ENCODE measurements around the gene TRPV2.
"Not testable (repeated sequence)": the region's sequence is repeated elsewhere in the genome, so short reads cannot be mapped to it uniquely, and the experiment has no call there.

Gene TRPV2

DNA sequence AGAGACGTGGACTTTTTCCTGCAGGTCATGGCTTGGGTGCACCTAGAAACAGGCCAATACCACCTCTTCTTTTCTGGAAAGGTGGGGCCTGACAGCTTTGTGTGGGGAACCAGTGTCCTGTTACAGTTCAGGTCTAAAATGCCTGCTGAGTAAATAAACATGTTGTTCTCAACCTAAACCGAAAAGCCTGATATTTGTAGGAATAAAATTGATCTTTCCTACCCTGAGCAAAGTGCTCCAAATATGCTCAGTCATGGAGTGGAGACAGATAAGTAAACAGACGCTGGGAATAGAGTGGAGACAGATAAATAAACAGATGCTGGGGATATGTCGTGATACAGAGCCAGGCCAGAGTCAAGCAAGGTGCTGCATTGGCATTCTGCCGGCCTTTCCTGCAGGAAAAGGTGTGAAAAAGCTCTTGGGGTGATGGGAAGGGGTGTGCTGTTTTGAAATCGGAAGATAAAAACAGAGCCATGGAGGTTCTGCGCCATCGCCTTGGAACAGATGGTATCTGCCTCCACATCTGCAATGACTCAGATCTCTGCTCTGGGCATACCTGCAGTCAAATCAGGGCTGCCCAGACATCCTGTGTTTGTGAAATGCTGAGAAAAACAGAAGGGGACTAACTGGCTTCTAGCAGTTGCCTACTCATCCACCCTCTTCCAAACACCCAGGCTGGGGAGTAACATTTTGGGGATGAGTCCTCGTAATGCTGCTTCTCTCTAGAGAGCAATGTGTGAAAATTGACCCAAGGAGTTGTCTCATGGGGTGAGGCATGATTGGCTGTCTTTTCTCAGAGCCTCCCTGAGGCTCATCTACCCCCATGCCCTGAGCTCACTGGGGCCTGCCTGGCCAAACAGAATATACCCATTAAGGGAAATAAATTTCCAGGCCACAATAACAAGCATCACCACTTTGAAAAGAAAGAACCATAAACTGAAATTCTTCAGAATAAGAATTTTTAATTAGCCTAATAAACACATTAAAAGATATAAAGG lies 16.8 kb upstream of the TRPV2 start:
- Histone ChIP-seq H3F3A (ENCODE audit: control insufficient read depth, insufficient read depth) (no peaks in the 10 kb centered on the region), H3K4me2 (ENCODE audit: low read length) (peak overlapping the region; percentile 50), H3K27me3 (ENCODE audit: control insufficient read depth, low read length) (no peaks in the 10 kb centered on the region), H3K9me2 (replicated peaks; ENCODE audit: control insufficient read depth, low read length) (no peaks in the 10 kb centered on the region), H3K4me3 (ENCODE audit: low read length) (peak overlapping the region; percentile 24; the same call in 1 of the 2 replicates), H3K79me2 (ENCODE audit: control insufficient read depth, low read length) (no peaks in the 10 kb centered on the region), H3K27ac (ENCODE audit: low read depth, low read length) (no peak overlapping the region), H3K9me3 (ENCODE audit: control insufficient read depth, insufficient read depth, low read length) (no peaks in the 10 kb centered on the region), H4K20me1 (ENCODE audit: control insufficient read depth, insufficient read depth, low read depth, low read length) (no peaks in the 10 kb centered on the region), H3K36me3 (ENCODE audit: control insufficient read depth, low read length) (no peaks in the 10 kb centered on the region), H3K4me1 (ENCODE audit: control insufficient read depth, low read length) (peaks cover 18% of the 10 kb centered on the region)
- TF ChIP-seq, protein P1, sequence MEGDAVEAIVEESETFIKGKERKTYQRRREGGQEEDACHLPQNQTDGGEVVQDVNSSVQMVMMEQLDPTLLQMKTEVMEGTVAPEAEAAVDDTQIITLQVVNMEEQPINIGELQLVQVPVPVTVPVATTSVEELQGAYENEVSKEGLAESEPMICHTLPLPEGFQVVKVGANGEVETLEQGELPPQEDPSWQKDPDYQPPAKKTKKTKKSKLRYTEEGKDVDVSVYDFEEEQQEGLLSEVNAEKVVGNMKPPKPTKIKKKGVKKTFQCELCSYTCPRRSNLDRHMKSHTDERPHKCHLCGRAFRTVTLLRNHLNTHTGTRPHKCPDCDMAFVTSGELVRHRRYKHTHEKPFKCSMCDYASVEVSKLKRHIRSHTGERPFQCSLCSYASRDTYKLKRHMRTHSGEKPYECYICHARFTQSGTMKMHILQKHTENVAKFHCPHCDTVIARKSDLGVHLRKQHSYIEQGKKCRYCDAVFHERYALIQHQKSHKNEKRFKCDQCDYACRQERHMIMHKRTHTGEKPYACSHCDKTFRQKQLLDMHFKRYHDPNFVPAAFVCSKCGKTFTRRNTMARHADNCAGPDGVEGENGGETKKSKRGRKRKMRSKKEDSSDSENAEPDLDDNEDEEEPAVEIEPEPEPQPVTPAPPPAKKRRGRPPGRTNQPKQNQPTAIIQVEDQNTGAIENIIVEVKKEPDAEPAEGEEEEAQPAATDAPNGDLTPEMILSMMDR (IDR thresholded peaks at IDR 0.05; ENCODE audit: low read depth, low read length, poor library complexity, severe bottlenecking), result no peak
- TF ChIP-seq EZH2phosphoT487 (IDR thresholded peaks at IDR 0.05; ENCODE audit: borderline replicate concordance, low read length), result no peak

DNA sequence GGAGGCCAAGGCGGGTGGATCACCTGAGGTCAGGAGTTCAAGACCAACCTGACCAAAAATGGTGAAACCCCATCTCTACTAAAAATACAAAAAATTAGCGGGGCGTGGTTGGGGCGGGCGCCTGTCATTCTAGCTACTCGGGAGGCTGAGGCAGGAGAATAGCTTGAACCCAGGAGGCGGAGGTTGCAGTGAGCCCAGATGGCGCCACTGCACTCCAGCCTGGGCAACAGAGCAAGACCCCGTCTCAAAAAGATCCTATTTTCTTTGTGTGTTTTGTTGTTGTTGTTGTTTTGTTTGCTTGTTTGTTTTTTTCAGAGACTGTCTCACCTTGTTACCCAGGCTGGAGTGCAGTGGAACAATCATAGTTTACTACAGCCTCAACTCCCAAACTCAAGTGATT lies 11.5 kb upstream of the TRPV2 start:
- not testable (repeated sequence) for H3K27ac ChIP-seq (ENCODE audit: low read depth, low read length); H3K36me3 ChIP-seq (ENCODE audit: control insufficient read depth, low read length); H3K9me2 ChIP-seq (replicated peaks; ENCODE audit: control insufficient read depth, low read length); H4K20me1 ChIP-seq (ENCODE audit: control insufficient read depth, insufficient read depth, low read depth, low read length); H3K79me2 ChIP-seq (ENCODE audit: control insufficient read depth, low read length); H3K4me2 ChIP-seq (ENCODE audit: low read length); H3F3A ChIP-seq (ENCODE audit: control insufficient read depth, insufficient read depth); H3K4me3 ChIP-seq (ENCODE audit: low read length); H3K9me3 ChIP-seq (ENCODE audit: control insufficient read depth, insufficient read depth, low read length)
- Histone ChIP-seq H3K27me3 (ENCODE audit: control insufficient read depth, low read length) (peaks cover 15% of the 10 kb centered on the region), H3K4me1 (ENCODE audit: control insufficient read depth, low read length) (peaks cover 23% of the 10 kb centered on the region)

DNA sequence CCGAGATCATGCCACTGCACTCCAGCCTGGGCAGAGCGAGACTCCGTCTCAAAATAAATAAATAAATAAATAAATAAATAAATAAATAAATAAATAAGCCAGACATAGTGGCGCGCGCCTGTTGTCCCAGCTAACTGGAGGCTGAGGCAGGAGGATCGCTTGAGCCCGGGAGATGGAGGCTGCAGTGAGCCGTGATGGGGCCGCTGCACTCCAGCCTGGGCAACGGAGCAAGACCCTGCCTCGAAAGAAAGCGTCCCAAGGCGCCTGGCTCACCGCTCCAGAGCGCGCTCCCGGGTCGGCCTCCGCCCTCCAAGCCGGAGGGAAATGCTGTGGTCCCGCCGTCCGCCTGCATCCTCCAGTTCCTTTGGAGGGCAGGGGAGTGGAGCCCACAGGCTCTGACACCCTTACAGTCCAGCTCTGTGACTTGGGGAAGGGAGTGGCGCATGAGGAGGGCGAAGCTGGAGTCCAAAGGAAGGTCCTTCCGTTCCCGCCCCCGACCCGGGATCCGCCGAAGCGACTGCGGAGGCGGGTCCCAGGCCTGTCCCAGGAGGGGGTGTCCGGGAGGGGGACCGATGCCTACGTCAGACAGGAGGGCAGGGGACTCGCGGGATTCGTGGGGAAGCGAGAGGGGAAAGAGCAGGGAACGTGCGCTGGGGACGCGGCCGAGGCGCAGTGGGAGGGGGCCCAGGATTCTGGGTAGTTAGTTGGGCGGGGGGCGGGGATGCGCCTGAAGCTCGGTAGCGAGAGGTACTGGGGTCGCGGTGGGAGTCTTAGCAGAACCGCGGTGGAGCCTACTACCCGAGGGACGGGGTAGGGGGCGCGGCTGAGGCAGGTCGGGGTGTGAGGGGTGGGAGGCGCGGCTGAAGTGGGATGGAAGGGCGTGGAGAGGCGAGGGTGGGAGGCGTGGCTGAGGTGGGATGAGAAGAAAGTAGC lies 8.4 kb upstream of the TRPV2 start:
- Histone ChIP-seq H3K4me3 (ENCODE audit: low read length) (peak overlapping the region; percentile 20), H3K4me2 (ENCODE audit: low read length) (peak overlapping the region; percentile 64), H3K79me2 (ENCODE audit: control insufficient read depth, low read length) (no peaks in the 10 kb centered on the region), H3K27me3 (ENCODE audit: control insufficient read depth, low read length) (peaks cover 15% of the 10 kb centered on the region), H3K27ac (ENCODE audit: low read depth, low read length) (no peak overlapping the region), H3K36me3 (ENCODE audit: control insufficient read depth, low read length) (no peaks in the 10 kb centered on the region), H3K9me2 (replicated peaks; ENCODE audit: control insufficient read depth, low read length) (no peaks in the 10 kb centered on the region), H3K4me1 (ENCODE audit: control insufficient read depth, low read length) (peaks cover 18% of the 10 kb centered on the region), H3F3A (ENCODE audit: control insufficient read depth, insufficient read depth) (no peaks in the 10 kb centered on the region), H4K20me1 (ENCODE audit: control insufficient read depth, insufficient read depth, low read depth, low read length) (no peaks in the 10 kb centered on the region), H3K9me3 (ENCODE audit: control insufficient read depth, insufficient read depth, low read length) (no peaks in the 10 kb centered on the region)
- TF ChIP-seq EZH2phosphoT487 (IDR thresholded peaks at IDR 0.05; ENCODE audit: borderline replicate concordance, low read length), result peak; percentile 92; the same call in 1 of the 2 replicates
- TF ChIP-seq, protein P1 (IDR thresholded peaks at IDR 0.05; ENCODE audit: low read depth, low read length, poor library complexity, severe bottlenecking), result no peak
